Retina (tissue), 1 donor: ENCODE results near the gene ATP5PO.
"Not testable (repeated sequence)": the region's sequence is repeated elsewhere in the genome, so short reads cannot be mapped to it uniquely, and the experiment has no call there.

Experiments
- DNase-seq: peaks from one replicate; pipeline ENCODE4 v3.0.0-alpha.2; 2016

ATP5PO gene

GRCh38 chr21:33865996-33866575, 49.5 kb downstream of the ATP5PO start:
- DNase-seq = no peak

- no peak for DNase-seq
These were observed 50.4 kb downstream of the ATP5PO start for GRCh38 chr21:33865176-33865575.

DNA sequence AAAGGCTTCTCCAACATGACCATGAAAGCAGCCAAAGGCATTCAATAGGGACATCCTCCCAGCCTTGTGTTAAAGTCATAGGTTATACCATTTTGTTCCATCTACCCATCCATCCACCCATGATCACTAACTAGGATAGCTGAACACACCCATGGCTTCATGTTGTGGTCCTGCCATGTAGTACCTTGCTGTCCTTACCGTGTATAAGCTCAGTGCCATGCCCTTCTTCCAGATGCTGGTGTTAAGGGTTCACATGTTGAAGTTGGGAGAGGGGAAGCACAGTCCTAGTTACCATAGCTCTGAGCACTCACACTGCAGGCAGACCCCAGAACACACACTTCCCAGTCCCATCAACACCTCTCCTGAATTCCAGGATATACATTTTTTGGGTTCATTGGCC, 51.5 kb downstream of the ATP5PO start:
- no peak for DNase-seq

GRCh38 chr21:33863191-33863590, 52.4 kb downstream of the ATP5PO start:
- not testable (repeated sequence) for DNase-seq

DNA sequence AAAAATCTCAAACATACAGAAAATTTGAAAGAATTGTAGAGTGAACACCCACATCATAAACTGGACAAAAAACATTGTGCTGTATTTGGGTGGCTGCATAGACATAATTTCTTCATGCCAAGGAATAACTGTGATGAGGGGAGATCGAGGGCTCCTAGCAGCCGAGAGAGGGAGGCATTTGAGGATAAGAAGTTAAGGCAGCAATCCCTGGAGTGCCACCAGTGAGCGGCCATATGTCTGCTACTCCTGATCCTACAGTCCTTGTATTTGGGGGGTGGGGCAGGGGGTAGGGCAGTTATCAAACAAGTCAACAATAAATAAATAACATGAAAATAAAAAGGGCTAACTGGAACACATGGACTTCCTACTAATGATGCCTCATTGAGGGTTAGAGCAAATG, 54.5 kb downstream of the ATP5PO start:
- DNase-seq = no peak

DNA sequence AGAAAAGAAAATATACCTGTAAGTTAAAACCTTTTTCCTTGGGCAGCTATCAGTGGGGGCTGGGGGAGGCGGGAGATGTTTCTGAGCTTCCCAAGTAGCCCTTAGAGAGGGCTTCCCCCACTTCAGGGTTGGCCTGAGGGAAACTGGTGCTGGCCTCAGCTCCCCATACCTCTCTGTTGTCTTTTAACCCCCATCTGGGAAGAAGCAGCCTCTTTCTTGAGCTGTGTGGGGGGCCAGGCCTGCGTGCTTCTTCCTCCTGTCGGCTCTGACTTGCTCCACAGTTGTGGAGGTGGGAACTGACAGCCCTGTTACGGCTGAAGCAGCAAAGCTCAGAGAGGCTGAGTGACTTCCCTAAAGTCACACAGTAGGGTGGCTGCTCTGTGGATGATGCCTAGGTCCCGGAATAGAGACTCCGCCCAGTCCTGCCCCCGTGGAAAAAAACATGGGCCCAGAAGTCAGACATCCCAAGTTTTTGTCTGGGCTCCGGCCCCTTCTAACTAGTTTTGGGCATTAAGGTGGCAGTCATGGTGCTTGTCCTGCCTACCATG, 55.2 kb downstream of the ATP5PO start:
- DNase-seq = no peak

DNA sequence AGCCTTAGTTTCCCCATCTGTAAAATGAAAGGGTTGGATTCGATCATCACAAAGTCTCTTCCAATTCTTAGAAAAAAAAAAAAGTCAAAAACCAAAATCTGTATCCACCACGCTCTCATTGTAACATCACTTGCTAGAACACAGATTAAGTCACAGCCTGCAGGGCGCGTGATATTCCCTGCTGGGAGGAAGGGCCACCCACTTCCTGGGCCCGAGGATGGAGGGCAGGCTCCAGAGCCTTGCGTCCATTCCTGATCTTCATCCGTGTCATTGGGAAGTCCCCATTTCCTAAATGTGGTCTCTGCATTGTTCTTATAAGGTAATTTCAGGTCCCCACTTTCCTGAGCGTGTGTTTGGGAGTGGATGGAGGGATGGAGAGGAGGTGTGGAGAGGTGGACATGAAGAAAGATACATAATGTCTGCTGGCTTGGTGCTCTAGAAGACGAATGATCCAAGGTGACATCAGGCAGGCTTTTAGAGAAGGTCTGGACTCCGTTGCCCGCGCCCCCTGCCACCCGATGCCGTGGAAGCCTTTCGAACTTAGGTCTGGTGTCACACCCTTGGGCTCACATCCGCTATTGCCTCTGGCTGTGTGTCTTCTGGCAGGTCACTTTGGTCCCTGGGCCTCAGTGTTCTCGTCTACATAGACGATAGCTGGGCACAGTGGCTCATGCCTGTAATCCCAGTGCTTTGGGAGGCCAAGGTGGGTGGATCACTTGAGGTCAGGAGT, 56.1 kb downstream of the ATP5PO start:
- no peak for DNase-seq

- DNase-seq = no peak
These were observed 56.8 kb downstream of the ATP5PO start for GRCh38 chr21:33858667-33859372.

GRCh38 chr21:33857846-33858666, 57.5 kb downstream of the ATP5PO start:
- DNase-seq = no peak

GRCh38 chr21:33856893-33857527, 58.6 kb downstream of the ATP5PO start:
- DNase-seq = no peak

DNA sequence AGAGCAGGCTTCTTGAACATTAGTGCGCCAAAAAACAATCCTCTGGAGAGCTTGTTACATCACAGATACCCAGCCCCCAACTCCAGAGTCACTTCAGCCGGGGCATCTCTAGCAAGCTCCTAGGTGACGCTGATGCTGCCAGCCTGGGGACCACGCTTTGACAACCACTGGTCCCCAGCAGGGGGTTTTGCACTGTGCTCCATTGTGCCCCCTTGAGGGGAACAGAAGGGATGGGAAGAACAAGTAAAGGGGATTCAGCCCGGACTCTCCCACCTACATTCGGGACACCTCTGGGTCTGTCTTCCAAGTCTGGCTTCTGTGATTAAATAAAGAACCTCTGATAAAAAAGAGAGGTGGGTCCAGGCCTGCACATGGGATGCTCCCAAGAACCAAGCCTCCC, 60.4 kb downstream of the ATP5PO start:
- DNase-seq = no peak

- DNase-seq = no peak
These were observed 61.0 kb downstream of the ATP5PO start for GRCh38 chr21:33854604-33855003.
